HepG2 (cell line): ENCODE measurements around the gene LRRC3. TPM values are rescaled to one million over a fixed set of nuclear protein-coding genes. Genes with fewer than 3 reads are reported as not detected.

Experiments used
- BRCA1 ChIP-seq: sonication (generic); formaldehyde crosslinking; IDR thresholded peaks from 2 replicates; pipeline ENCODE4 v1.4.0; 2020; ENCODE audit warnings: missing genetic modification reagents
- CAMTA2 ChIP-seq: sonication (generic); formaldehyde crosslinking; IDR thresholded peaks from 2 replicates; pipeline ENCODE4 v1.4.0; 2020; ENCODE audit warnings: mild to moderate bottlenecking, missing genetic modification reagents, borderline replicate concordance
- CCAR2 ChIP-seq: fragments of 200-400 bp; formaldehyde crosslinking; optimal IDR thresholded peaks from 2 replicates; pipeline ENCODE3; 2018; ENCODE audit warnings: low read depth, mild to moderate bottlenecking, low read length, moderate library complexity
- CHCHD3 ChIP-seq: sonication (generic); formaldehyde crosslinking; IDR thresholded peaks from 2 replicates; pipeline ENCODE4 v1.8.0; 2022; ENCODE audit warnings: mild to moderate bottlenecking, missing genetic modification reagents, moderate library complexity
- CHD2 ChIP-seq: IDR thresholded peaks from 2 replicates; pipeline ENCODE4 v1.6.1; 2011; ENCODE audit warnings: low read depth, low read length, improper control_type of control experiment
- DNMT3B ChIP-seq: conservative IDR thresholded peaks from 2 replicates; pipeline ENCODE4 v1.6.1; 2016; ENCODE audit warnings: missing biosample characterization, control low read depth
- DPF2 ChIP-seq: sonication (generic); formaldehyde crosslinking; IDR thresholded peaks from 2 replicates; pipeline ENCODE4 v1.4.0; 2020; ENCODE audit warnings: mild to moderate bottlenecking, low read depth, missing genetic modification reagents, borderline replicate concordance
- FOXK1 ChIP-seq: sonication (generic); formaldehyde crosslinking; IDR thresholded peaks from 2 replicates; pipeline ENCODE4 v1.4.0; 2020; ENCODE audit warnings: low read depth, missing genetic modification reagents, borderline replicate concordance
- HOXD1 ChIP-seq: sonication (generic); formaldehyde crosslinking; IDR thresholded peaks from 2 replicates; pipeline ENCODE4 v1.5.0; 2020; ENCODE audit warnings: missing genetic modification reagents
- KDM4B ChIP-seq: sonication (generic); formaldehyde crosslinking; IDR thresholded peaks from 2 replicates; pipeline ENCODE4 v1.4.0; 2020; ENCODE audit warnings: missing genetic modification reagents
- MTF2 ChIP-seq: sonication (generic); formaldehyde crosslinking; IDR thresholded peaks from 2 replicates; pipeline ENCODE4 v1.5.0; 2020; ENCODE audit warnings: missing genetic modification reagents, borderline replicate concordance
- STAG1 ChIP-seq: sonication (generic); formaldehyde crosslinking; IDR thresholded peaks from 2 replicates; pipeline ENCODE4 v1.4.0; 2020; ENCODE audit warnings: missing genetic modification reagents
- TMF1 ChIP-seq: sonication (generic); formaldehyde crosslinking; IDR thresholded peaks from 2 replicates; pipeline ENCODE4 v1.8.1; 2022; ENCODE audit warnings: low read depth, missing genetic modification reagents
- ZC3H13 ChIP-seq: sonication (generic); formaldehyde crosslinking; IDR thresholded peaks from 2 replicates; pipeline ENCODE4 v1.8.1; 2023; ENCODE audit warnings: mild to moderate bottlenecking, missing genetic modification reagents, moderate library complexity
- ZNF468 ChIP-seq: sonication (generic); formaldehyde crosslinking; IDR thresholded peaks from 2 replicates; pipeline ENCODE4 v1.8.0; 2022; ENCODE audit warnings: mild to moderate bottlenecking, moderate library complexity, missing genetic modification reagents
- ZNF557 ChIP-seq: sonication (generic); formaldehyde crosslinking; IDR thresholded peaks from 2 replicates; pipeline ENCODE4 v1.4.0; 2020; ENCODE audit warnings: missing genetic modification reagents
- ZNF670 ChIP-seq: sonication (generic); formaldehyde crosslinking; IDR thresholded peaks from 2 replicates; pipeline ENCODE4 v1.8.0; 2022; ENCODE audit warnings: mild to moderate bottlenecking, missing genetic modification reagents, borderline replicate concordance
- polyA plus RNA-seq, 8 experiments: library from polyadenylated mRNA; depleted of rRNA in 3 of 8; stranded (reverse) in 7 of 8; unstranded in 1 of 8; fragments of >200 nt; fragmentation: Illumina TruSeq in 4 of 8; extraction: Trizol in 4 of 8; gene quantifications; 2 replicates each; pipeline versions ENCODE4 v1.2.1 to v1.2.3, GENCODE V29; 2011 to 2016; ENCODE audit warnings: low read depth in 4 of 8, missing spikeins in 1 of 8, mixed read lengths in 1 of 8; ENCODE audit not compliant: insufficient read depth in 1 of 8
- total RNA-seq, 5 experiments: library from RNA; depleted of rRNA; stranded (reverse); fragments of >200 nt; fragmentation: Illumina TruSeq; extraction: Trizol; gene quantifications; 2 replicates each; pipeline ENCODE4 v1.2.3, GENCODE V29; 2016; ENCODE audit warnings: low read depth in 1 of 5
- TF ChIP-seq, protein P1 (sequence below): sonication (generic); formaldehyde crosslinking; IDR thresholded peaks from 2 replicates; pipeline ENCODE4 v1.4.0; 2020; ENCODE audit warnings: mild to moderate bottlenecking, missing genetic modification reagents, borderline replicate concordance
- TF ChIP-seq, protein P2 (sequence below): sonication (generic); formaldehyde crosslinking; IDR thresholded peaks from 2 replicates; pipeline ENCODE4 v1.4.0; 2020; ENCODE audit warnings: mild to moderate bottlenecking, missing genetic modification reagents
- TF ChIP-seq, protein P3 (sequence below): sonication (generic); formaldehyde crosslinking; IDR thresholded peaks from 2 replicates; pipeline ENCODE4 v1.8.1; 2023; ENCODE audit warnings: missing genetic modification reagents, inconsistent platforms, borderline replicate concordance
- TF ChIP-seq, protein P4 (sequence below): sonication (generic); formaldehyde crosslinking; IDR thresholded peaks from 2 replicates; pipeline ENCODE4 v1.8.0; 2022; ENCODE audit warnings: missing genetic modification reagents, low read depth, mild to moderate bottlenecking, borderline replicate concordance

Gene LRRC3
- total and polyA plus RNA-seq, 2 of the 13 experiments (the other 11 are each of a cell fraction or from before 2014, with no cell fraction given), result 4.8 to 16.5 TPM

DNA sequence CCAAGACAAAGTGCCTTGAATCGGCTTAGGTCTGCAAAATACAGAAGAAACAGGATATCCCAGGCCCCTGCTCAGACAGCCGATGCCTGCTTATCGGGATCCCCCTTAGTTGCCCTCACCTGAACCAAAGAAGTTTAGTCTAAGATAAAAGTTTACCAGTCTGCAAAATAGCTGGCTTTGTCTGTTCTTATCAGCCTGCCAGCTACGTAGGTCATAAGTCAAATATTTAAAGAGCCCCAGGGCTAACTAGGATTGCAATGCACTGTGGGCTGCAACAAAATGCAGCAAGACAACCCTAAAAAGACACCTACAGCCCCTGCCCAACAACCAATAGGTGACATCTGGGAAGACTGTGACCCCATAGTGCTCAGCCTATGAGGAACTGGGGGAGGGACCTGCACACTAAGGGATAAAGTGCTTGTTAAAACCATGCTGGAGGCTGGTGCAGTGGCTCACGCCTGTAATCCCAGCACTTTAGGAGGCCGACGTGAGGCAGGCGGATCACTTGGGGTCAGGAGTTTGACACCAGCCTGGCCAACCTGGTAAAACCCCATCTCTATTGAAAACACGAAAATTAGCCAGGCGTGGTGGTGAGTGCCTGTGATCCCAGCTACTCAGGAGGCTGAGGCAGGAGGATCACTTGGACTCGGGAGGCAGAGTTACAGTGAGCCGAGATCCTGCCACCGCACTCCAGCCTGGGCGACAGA is 27.4 kb downstream of the LRRC3 start (continued):
- TF ChIP-seq, protein P1, sequence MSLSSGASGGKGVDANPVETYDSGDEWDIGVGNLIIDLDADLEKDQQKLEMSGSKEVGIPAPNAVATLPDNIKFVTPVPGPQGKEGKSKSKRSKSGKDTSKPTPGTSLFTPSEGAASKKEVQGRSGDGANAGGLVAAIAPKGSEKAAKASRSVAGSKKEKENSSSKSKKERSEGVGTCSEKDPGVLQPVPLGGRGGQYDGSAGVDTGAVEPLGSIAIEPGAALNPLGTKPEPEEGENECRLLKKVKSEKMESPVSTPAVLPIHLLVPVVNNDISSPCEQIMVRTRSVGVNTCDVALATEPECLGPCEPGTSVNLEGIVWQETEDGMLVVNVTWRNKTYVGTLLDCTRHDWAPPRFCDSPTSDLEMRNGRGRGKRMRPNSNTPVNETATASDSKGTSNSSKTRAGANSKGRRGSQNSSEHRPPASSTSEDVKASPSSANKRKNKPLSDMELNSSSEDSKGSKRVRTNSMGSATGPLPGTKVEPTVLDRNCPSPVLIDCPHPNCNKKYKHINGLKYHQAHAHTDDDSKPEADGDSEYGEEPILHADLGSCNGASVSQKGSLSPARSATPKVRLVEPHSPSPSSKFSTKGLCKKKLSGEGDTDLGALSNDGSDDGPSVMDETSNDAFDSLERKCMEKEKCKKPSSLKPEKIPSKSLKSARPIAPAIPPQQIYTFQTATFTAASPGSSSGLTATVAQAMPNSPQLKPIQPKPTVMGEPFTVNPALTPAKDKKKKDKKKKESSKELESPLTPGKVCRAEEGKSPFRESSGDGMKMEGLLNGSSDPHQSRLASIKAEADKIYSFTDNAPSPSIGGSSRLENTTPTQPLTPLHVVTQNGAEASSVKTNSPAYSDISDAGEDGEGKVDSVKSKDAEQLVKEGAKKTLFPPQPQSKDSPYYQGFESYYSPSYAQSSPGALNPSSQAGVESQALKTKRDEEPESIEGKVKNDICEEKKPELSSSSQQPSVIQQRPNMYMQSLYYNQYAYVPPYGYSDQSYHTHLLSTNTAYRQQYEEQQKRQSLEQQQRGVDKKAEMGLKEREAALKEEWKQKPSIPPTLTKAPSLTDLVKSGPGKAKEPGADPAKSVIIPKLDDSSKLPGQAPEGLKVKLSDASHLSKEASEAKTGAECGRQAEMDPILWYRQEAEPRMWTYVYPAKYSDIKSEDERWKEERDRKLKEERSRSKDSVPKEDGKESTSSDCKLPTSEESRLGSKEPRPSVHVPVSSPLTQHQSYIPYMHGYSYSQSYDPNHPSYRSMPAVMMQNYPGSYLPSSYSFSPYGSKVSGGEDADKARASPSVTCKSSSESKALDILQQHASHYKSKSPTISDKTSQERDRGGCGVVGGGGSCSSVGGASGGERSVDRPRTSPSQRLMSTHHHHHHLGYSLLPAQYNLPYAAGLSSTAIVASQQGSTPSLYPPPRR, result peak; percentile 56; the same call in 1 of the 2 replicates
- TF ChIP-seq ZC3H13 (CRISPR knock-in tag), result 0 out of 2 replicates have a peak, but pooled peaks have one; percentile 22
- 0 out of 2 replicates have a peak, but pooled peaks have one; percentile 43 for TF ChIP-seq HOXD1 (CRISPR knock-in tag)
- no peak for TF ChIP-seq ZNF670 (CRISPR knock-in tag)
- no peak for TF ChIP-seq TMF1
- TF ChIP-seq FOXK1 (CRISPR knock-in tag), result no peak
- TF ChIP-seq, protein P2, sequence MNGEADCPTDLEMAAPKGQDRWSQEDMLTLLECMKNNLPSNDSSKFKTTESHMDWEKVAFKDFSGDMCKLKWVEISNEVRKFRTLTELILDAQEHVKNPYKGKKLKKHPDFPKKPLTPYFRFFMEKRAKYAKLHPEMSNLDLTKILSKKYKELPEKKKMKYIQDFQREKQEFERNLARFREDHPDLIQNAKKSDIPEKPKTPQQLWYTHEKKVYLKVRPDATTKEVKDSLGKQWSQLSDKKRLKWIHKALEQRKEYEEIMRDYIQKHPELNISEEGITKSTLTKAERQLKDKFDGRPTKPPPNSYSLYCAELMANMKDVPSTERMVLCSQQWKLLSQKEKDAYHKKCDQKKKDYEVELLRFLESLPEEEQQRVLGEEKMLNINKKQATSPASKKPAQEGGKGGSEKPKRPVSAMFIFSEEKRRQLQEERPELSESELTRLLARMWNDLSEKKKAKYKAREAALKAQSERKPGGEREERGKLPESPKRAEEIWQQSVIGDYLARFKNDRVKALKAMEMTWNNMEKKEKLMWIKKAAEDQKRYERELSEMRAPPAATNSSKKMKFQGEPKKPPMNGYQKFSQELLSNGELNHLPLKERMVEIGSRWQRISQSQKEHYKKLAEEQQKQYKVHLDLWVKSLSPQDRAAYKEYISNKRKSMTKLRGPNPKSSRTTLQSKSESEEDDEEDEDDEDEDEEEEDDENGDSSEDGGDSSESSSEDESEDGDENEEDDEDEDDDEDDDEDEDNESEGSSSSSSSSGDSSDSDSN (CRISPR knock-in tag), result peak; percentile 74
- 0 out of 2 replicates have a peak, but pooled peaks have one; percentile 60 for TF ChIP-seq BRCA1 (CRISPR knock-in tag)
- TF ChIP-seq DNMT3B (CRISPR knock-in tag), result peak; percentile 50; the same call in 1 of the 2 replicates
- no peak for TF ChIP-seq CCAR2
- no peak for TF ChIP-seq CHCHD3 (CRISPR knock-in tag)
- TF ChIP-seq CAMTA2, result no peak
- TF ChIP-seq KDM4B, result no peak
- no peak for TF ChIP-seq STAG1 (CRISPR knock-in tag)
- TF ChIP-seq, protein P3, sequence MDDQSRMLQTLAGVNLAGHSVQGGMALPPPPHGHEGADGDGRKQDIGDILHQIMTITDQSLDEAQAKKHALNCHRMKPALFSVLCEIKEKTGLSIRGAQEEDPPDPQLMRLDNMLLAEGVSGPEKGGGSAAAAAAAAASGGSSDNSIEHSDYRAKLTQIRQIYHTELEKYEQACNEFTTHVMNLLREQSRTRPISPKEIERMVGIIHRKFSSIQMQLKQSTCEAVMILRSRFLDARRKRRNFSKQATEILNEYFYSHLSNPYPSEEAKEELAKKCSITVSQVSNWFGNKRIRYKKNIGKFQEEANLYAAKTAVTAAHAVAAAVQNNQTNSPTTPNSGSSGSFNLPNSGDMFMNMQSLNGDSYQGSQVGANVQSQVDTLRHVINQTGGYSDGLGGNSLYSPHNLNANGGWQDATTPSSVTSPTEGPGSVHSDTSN, result no peak
- TF ChIP-seq ZNF468 (CRISPR knock-in tag), result no peak
- TF ChIP-seq MTF2 (CRISPR knock-in tag), result no peak
- TF ChIP-seq CHD2, result no peak
- peak; percentile 26; the same call in 1 of the 2 replicates for TF ChIP-seq ZNF557
- TF ChIP-seq DPF2, result 0 out of 2 replicates have a peak, but pooled peaks have one; percentile 26
- TF ChIP-seq, protein P4, sequence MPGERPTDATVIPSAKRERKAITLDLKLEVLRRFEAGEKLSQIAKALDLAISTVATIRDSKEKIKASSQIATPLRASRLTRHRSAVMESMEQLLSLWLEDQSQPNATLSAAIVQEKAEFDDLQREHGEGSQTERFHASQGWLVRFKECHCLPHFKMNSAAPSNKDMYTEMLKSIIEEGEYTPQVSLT, result no peak
